ENCODE data around the gene COL4A1.
"Not testable (repeated sequence)": the region's sequence is repeated elsewhere in the genome, so short reads cannot be mapped to it uniquely, and the experiment has no call there.

Gene COL4A1

GRCh38 chr13:110323172-110323891, 16.4 kb upstream of the COL4A1 start:
- no peak for DNase-seq (ENCODE audit: low read depth)

- DNase-seq (ENCODE audit: low read depth), result no peak
Observed at GRCh38 chr13:110322828-110323171, 15.8 kb upstream of the COL4A1 start.

GRCh38 chr13:110322126-110322827, 15.3 kb upstream of the COL4A1 start:
- DNase-seq (ENCODE audit: low read depth), result no peak

- not testable (repeated sequence) for DNase-seq (ENCODE audit: low read depth)
Observed at GRCh38 chr13:110321573-110321972, 14.6 kb upstream of the COL4A1 start.

GRCh38 chr13:110320645-110321044, 13.7 kb upstream of the COL4A1 start:
- DNase-seq (ENCODE audit: low read depth), result no peak

- DNase-seq (ENCODE audit: low read depth), result no peak
Observed at GRCh38 chr13:110319774-110320509, 13.0 kb upstream of the COL4A1 start.

- DNase-seq (ENCODE audit: low read depth), result no peak
Observed at GRCh38 chr13:110319397-110319773, 12.4 kb upstream of the COL4A1 start.

- DNase-seq (ENCODE audit: low read depth), result no peak
Observed at GRCh38 chr13:110318920-110319319, 12.0 kb upstream of the COL4A1 start.

GRCh38 chr13:110317496-110318195, 10.7 kb upstream of the COL4A1 start:
- no peak for DNase-seq (ENCODE audit: low read depth)

GRCh38 chr13:110317093-110317492, 10.1 kb upstream of the COL4A1 start:
- no peak for DNase-seq (ENCODE audit: low read depth)

GRCh38 chr13:110316196-110316595, 9.2 kb upstream of the COL4A1 start:
- DNase-seq (ENCODE audit: low read depth), result no peak

GRCh38 chr13:110314516-110315245, 7.7 kb upstream of the COL4A1 start:
- DNase-seq (ENCODE audit: low read depth), result no peak

- not testable (repeated sequence) for DNase-seq (ENCODE audit: low read depth)
Observed at GRCh38 chr13:110313733-110314132, 6.8 kb upstream of the COL4A1 start.

GRCh38 chr13:110313261-110313660, 6.3 kb upstream of the COL4A1 start:
- not testable (repeated sequence) for DNase-seq (ENCODE audit: low read depth)

GRCh38 chr13:110312339-110313031, 5.5 kb upstream of the COL4A1 start:
- no peak for DNase-seq (ENCODE audit: low read depth)

GRCh38 chr13:110311443-110312338, 4.7 kb upstream of the COL4A1 start:
- no peak for DNase-seq (ENCODE audit: low read depth)

GRCh38 chr13:110310541-110311442, 3.8 kb upstream of the COL4A1 start:
- no peak for DNase-seq (ENCODE audit: low read depth)

GRCh38 chr13:110309661-110310524, 2.9 kb upstream of the COL4A1 start:
- DNase-seq (ENCODE audit: low read depth), result no peak

Data from HS-5 (cell line).